ENCODE data around the gene RGS8.

DNA sequence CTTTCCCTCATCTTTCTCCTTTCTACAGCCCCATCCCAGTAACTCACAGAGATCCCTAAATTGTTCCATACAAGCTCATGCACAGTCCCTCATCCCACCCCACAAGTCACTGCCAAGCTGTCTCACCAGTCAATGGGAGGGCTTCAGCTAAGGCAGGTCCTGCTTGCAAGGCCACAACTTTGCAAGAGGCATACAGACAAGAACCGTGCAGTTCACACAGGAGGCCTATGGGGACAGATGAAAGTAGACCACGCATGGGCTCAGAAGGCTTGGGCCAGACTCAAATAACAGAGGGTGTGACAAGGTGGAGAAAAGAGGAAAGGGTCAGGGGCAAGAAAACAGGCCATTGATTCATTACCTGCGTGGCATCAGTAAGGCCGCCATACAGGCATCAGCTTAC lies 15.1 kb downstream of the RGS8 start:
- TF ChIP-seq CTCF (IDR thresholded peaks at IDR 0.05) (no peak), POLR2A (IDR thresholded peaks at IDR 0.05) (no peak), EP300 (IDR thresholded peaks at IDR 0.05) (no peak)
